ENCODE measurements around the gene ZBTB39.

- TF ChIP-seq FOXM1 (IDR thresholded peaks at IDR 0.05; ENCODE audit: borderline replicate concordance) (no peak), ELF4 (IDR thresholded peaks at IDR 0.05) (no peak), SP1 (IDR thresholded peaks at IDR 0.05) (no peak)
Observed at GRCh38 chr12:56987011-56987410, 19.3 kb downstream of the ZBTB39 start.

All from HEK293T (cell line).